ENCODE results near the gene APOL4.
A peak's percentile ranks its signal among the peaks of the same experiment; 100 is the strongest.

Gene APOL4

DNA sequence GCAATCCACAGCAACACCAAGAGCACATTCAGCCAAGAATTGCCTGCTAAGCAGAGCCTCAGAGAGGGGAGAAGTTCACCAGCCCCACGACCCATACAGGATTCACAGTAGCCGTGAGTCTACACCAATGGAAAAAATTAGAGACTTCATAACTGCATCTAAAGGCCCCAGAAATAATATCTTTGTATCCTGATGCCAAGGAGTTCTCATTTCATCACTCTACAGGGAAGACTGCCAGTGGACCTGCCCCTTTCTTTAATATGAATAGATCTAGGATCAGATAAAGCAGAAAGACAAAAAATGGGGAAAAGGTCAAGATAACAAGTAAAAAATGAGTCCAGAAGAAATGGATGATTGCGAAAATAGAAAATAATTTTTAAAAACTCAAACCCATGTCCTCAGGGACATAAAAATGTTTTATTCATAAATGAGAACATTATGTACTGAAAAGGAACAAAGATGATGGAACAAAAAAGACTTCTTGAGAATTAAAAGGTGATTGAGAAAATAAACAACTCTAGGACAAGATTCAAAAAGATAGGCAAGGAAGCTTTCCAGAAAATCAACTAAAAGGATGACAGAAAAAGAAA is 50.5 kb downstream of the APOL4 start:
- no peak for DNase-seq

DNA sequence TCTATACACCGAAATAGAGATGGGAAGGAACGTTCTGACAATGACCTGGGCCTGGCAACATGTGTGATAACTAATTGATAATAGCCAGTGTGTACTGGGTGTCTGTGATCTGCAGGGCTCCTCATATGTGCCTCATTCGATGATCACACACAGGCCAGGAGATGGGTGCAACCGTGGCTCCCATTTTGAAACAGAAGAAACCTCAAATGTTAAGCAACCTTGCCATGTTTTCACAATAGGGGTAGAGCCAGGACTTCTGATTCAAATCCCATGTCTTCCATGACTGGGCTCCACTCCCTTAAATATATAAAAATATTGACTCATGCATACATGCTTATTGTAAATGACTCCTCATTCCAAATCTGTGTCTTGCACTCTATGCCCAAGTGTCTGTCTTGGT is 52.2 kb downstream of the APOL4 start:
- peak; percentile 21 for DNase-seq

DNA sequence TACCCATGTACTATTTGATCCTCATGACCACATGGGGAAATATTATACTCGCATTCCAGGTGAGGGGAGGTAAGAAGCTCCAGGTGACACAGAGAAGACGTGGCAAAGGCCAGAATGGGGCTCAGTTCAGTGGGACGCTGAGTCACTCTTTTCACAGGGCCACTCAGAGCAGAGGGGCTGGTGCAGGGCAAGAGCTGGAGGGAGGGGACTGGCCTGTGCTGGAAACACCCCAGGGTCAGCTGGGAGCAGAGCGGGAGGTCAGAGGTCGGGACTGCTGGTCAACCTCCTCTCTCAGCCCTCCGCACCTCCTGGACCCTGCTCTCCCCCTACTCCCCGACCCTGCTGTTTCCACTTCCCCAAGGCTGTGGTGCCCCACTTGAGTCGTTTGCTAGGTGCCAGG is 53.2 kb downstream of the APOL4 start:
- no peak for DNase-seq

DNA sequence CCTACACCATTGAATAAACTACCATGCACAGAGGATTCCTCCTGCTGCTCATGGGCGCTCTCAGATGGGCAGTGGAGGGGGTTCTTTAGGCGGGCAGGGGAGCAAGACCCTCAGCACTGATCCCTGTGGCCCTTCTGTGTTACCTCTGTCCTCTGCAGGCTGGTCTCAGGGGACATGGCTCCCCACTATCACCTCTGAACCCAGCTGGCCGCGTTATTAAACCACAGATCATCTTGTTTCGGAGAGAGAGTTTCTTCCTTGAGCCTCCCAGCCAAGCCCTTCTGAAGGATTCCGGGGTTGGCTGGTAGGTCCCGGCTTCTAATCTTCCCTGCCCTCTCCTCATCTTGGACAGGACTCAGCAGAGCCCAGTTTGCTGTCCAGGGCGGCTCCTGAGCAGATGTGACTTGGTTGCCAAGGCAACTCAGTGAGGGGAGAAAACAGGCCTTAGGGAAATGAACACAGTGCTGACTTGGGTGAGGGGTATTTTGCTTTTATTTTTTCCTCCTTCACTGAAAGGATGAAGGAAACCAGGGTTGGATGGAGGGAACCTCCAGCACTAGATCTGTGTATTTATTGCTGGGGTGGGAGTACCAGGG is 54.3 kb downstream of the APOL4 start:
- no peak for DNase-seq

DNA sequence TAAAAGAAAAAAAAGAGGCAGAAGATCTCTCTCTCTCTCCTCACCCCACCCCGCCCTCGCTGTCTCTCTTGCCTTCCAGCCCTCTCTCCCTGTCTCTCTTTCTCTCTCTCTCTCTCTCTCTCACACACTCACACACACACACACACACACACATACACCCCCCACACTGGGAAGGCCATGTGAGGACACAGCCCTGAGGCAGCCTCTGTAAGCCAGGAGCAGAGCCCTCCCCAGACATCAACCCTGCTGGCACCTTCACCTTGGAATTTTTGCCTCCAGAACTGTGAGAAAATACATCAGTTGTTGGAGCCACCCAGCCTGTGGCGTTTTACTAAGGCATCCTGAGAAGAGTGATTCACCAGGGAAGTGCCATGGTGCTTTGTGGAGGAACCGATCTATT is 55.7 kb downstream of the APOL4 start:
- no peak for DNase-seq

GRCh38 chr22:36144886-36145541 is 56.6 kb downstream of the APOL4 start:
- peak; percentile 77 for DNase-seq

DNA sequence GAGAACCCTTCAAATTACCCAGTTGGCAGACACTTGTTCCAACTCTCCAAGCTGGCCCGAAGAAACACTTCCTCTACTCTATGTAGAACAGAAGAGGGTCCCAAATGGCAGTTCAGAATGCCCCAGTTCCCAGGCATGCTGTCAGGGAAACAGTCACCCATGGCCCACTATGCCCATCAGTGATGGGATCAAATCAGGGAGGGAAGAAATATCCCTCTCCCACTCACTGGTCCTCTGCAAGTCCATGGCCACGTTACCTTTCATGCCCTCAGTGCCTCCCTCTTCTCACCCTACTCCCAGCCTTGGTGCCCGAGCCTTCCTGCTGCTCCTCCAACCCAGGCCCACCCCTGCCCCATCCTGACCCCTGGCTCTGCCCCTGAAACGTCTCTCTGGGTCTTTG is 57.7 kb downstream of the APOL4 start:
- no peak for DNase-seq

DNA sequence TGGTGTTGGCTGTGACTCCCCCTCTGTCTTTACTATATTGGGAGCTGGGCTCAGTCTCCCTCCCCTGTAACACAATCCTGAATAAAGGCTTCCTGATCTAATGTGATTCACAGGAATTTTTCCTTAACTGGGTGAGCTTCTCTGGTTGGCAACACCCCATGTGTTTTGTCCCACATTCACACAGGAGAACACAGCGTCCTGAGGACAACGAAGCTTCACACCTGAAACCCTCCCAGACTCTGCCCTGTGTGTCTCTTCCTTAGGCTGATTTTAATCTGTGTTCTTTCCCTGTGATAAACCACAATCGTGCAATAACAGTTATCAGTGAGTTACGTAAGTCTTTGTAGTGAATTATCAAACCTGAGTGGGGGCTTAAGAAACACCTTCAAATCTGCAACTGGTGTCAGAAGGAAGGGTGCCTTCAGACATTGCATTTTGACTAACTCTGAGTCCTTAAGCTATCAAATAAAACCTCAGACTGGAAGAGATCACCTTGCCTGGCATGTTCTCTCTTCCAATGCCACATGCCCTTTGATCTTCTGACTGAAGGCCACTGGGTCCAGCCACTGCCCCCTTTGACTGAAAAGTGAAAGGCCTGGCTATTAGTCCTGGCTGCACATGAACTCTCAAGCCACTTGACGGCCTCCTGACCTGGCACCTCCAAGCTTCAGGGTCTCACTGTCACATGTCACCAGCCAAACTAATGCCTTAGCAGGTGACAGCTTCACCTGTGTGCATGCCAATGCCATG is 58.4 kb downstream of the APOL4 start:
- no peak for DNase-seq

DNA sequence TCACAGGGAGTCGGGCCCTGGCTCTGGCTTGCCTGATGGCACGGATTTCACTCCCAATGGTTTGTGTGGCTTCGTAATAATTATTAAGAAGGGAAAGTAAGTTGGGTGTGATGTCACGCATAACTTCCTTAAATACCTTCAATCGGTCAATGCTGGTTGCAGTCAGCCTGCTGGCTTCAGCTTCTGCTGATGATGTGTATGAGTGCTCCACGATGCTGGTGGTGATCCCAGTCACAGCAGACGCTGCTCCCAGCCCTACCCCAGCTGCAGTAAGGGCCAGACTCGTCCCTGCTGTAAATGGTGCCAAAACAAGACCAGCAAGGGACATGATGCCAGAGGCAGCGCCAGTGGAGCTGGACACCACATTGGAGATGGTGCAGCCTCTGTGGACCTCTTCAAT is 60.1 kb downstream of the APOL4 start:
- no peak for DNase-seq
